Endothelial cell of umbilical vein (primary cell): ENCODE data around the gene ZNF497. TPM values are rescaled to one million over a fixed set of nuclear protein-coding genes. Genes with fewer than 3 reads are reported as not detected.
"Not testable (repeated sequence)": the region's sequence is repeated elsewhere in the genome, so short reads cannot be mapped to it uniquely, and the experiment has no call there.

ENCODE experiments used
- BruUV-seq: library from RNA; stranded (reverse); fragments of 400-500 nt; replicated peaks from 2 replicates; lab custom pipeline; 2021; lab: Mats Ljungman, UMichigan
- CTCF ChIA-PET: fragments of 300-600, 350-600 bp; sonication (Branson Sonifier 250); formaldehyde crosslinking; loops from one replicate; lab custom pipeline; 2021; ENCODE audit warnings: antibody characterized with exemption, inconsistent platforms; lab: Charles Lee
- POLR2A ChIA-PET: fragments of 300-600, 350-600 bp; sonication (Branson Sonifier 250); formaldehyde crosslinking; loops from one replicate; lab custom pipeline; 2021; ENCODE audit warnings: antibody characterized with exemption, inconsistent platforms; lab: Charles Lee
- DNase-seq: peaks from one replicate; pipeline ENCODE4 v3.0.0-alpha.2; 2011; ENCODE audit warnings: low read depth, low spot score
- FAIRE-seq: peaks from 2 replicates; lab custom pipeline; 2011; peaks lifted over from hg19 to GRCh38; lab: Jason Lieb, UNC
- H2AFZ ChIP-seq: 2 replicates; pipeline ENCODE4 v1.6.0; 2012; ENCODE audit warnings: low read depth, low read length, control low read depth, inconsistent platforms
- H3K27ac ChIP-seq: 2 replicates; pipeline ENCODE4 v1.5.1; 2011; ENCODE audit warnings: low read depth, mild to moderate bottlenecking, control low read depth, low read length, moderate library complexity; ENCODE audit not compliant: insufficient read depth
- H3K27me3 ChIP-seq, 2 experiments: 2 replicates each; pipeline versions ENCODE4 v1.6.0 to v1.6.1; 2011; ENCODE audit warnings: low read length in 2 of 2, mixed read lengths in 1 of 2; ENCODE audit not compliant: control insufficient read depth in 2 of 2, insufficient read depth in 2 of 2
- H3K36me3 ChIP-seq, 2 experiments: 2 replicates in 1 of 2; 3 replicates in 1 of 2; pipeline ENCODE4 v1.5.1; 2011; ENCODE audit warnings: low read length in 2 of 2, mild to moderate bottlenecking in 1 of 2, moderate library complexity in 1 of 2; ENCODE audit not compliant: control insufficient read depth in 2 of 2, insufficient read depth in 2 of 2; ENCODE audit errors: extremely low read depth in 1 of 2
- H3K4me1 ChIP-seq: 3 replicates; pipeline ENCODE4 v1.5.1; 2011; ENCODE audit warnings: mild to moderate bottlenecking, low read length; ENCODE audit not compliant: control insufficient read depth, insufficient read depth; ENCODE audit errors: extremely low read depth
- H3K4me2 ChIP-seq: 2 replicates; pipeline ENCODE4 v1.6.1; 2011; ENCODE audit warnings: low read length, control low read depth, mixed read lengths; ENCODE audit not compliant: insufficient read depth
- H3K4me3 ChIP-seq, 3 experiments: fragments of 200-600 bp in 1 of 3; sonication (generic), shearing (Covaris generic) in 1 of 3; replicated peaks in 1 of 3; 2 replicates each; pipeline ENCODE4 v1.5.1; 2011 to 2016; ENCODE audit warnings: control low read depth in 3 of 3, low read length in 3 of 3, mild to moderate bottlenecking in 2 of 3, inconsistent platforms in 1 of 3, low read depth in 1 of 3, moderate library complexity in 1 of 3; ENCODE audit not compliant: insufficient read depth in 1 of 3
- H3K79me2 ChIP-seq: 2 replicates; pipeline ENCODE4 v1.6.0; 2012; ENCODE audit warnings: low read length, inconsistent platforms; ENCODE audit not compliant: control insufficient read depth, insufficient read depth
- H3K9ac ChIP-seq: replicated peaks from 2 replicates; pipeline ENCODE3; 2011; ENCODE audit warnings: low read length, control low read depth; ENCODE audit not compliant: insufficient read depth; ENCODE audit errors: extremely low read depth
- H3K9me1 ChIP-seq: replicated peaks from 3 replicates; pipeline ENCODE4 v1.6.0; 2011; ENCODE audit warnings: mild to moderate bottlenecking, low read length; ENCODE audit not compliant: control insufficient read depth, insufficient read depth; ENCODE audit errors: extremely low read depth
- H3K9me3 ChIP-seq: replicated peaks from 2 replicates; pipeline ENCODE4 v1.5.1; 2012; ENCODE audit warnings: low read length, inconsistent platforms; ENCODE audit not compliant: control insufficient read depth, insufficient read depth
- H4K20me1 ChIP-seq: replicated peaks from 2 replicates; pipeline ENCODE3; 2011; ENCODE audit warnings: mild to moderate bottlenecking, low read length; ENCODE audit not compliant: control insufficient read depth, insufficient read depth; ENCODE audit errors: extremely low read depth
- EZH2 ChIP-seq: IDR thresholded peaks from 2 replicates; pipeline ENCODE4 v1.6.1; 2012; ENCODE audit warnings: borderline replicate concordance, low read depth, mild to moderate bottlenecking, moderate library complexity, low read length, inconsistent platforms; ENCODE audit not compliant: severe bottlenecking
- FOS ChIP-seq: IDR thresholded peaks from 2 replicates; pipeline ENCODE4 v1.6.1; 2011; ENCODE audit warnings: mild to moderate bottlenecking, low read length, moderate library complexity, borderline replicate concordance; ENCODE audit not compliant: insufficient read depth
- GATA2 ChIP-seq: IDR thresholded peaks from 2 replicates; pipeline ENCODE4 v1.7.0; 2011; ENCODE audit warnings: low read depth, mild to moderate bottlenecking, moderate library complexity, mixed read lengths, low read length; ENCODE audit not compliant: insufficient read length, insufficient read depth
- MYC ChIP-seq: IDR thresholded peaks from one replicate; pipeline ENCODE4 v1.6.1; 2011; ENCODE audit warnings: mild to moderate bottlenecking, low read depth, low read length
- POLR2A ChIP-seq: IDR thresholded peaks from 2 replicates; pipeline ENCODE4 v1.6.1; 2012; ENCODE audit warnings: low read depth, mild to moderate bottlenecking, control low read depth, low read length
- dilution Hi-C: fragments of 300-500 bp; cut with MboI; formaldehyde crosslinking; loops from one replicate; pipeline ENCODE4 v1.15.0; 2019; ENCODE audit warnings: low sequenced_read_pairs; ENCODE audit not compliant: extremely low pct_ligation_motif_present
- intact Hi-C: fragments of 100-400 bp; cut with micrococcal nuclease; formaldehyde crosslinking; loops from one replicate; pipeline ENCODE4 v1.10.0; 2022
- polyA plus RNA-seq, 4 experiments: library from polyadenylated mRNA; depleted of rRNA in 3 of 4; stranded (reverse) in 3 of 4; unstranded in 1 of 4; fragments of >200 nt; gene quantifications; 2 replicates each; pipeline versions ENCODE4 v1.2.1 to v1.2.3, GENCODE V29; 2011 to 2012; ENCODE audit warnings: missing spikeins in 1 of 4
- total RNA-seq: library from RNA; stranded (reverse); gene quantifications from 2 replicates; pipeline ENCODE4 v1.2.3, GENCODE V29; 2021
- TF ChIP-seq, protein P1 (sequence below), 2 donors: IDR thresholded peaks; 1 replicate in 1 of 2; 2 replicates in 1 of 2; pipeline ENCODE4 v1.5.1; 2011; ENCODE audit warnings: low read length in 2 of 2, mild to moderate bottlenecking in 2 of 2, moderate library complexity in 2 of 2, control low read depth in 1 of 2, inconsistent platforms in 1 of 2, low read depth in 1 of 2; ENCODE audit not compliant: insufficient read depth in 1 of 2; ENCODE audit errors: extremely low read depth in 1 of 2
- TF ChIP-seq, protein P2 (sequence below): IDR thresholded peaks from 2 replicates; pipeline ENCODE4 v1.6.1; 2011; ENCODE audit not compliant: insufficient read depth, insufficient read length

ZNF497 gene
- total and polyA plus RNA-seq, 2 donors (not counting 3 experiments of a cell fraction or from before 2014, with no cell fraction given): 0.40 to 1.3 TPM

DNA sequence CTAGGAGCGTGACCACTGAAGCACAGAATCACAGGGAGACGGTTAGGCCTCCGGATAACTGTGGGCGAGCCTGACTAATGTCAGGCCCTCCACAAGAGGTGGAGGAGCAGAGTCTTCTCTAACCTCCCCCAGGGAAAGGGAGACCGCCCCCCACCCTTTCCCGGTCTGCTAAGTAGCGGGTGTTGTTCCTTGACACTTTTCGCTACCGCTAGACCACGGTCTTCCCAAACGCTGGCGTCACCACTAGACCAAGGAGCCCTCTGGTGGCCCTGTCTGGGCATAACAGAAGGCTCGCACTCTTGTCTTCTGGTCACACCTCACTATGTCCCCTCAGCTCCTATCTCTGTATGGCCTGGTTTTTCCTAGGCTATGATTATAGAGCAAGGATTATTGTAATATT, 51.9 kb downstream of the ZNF497 start:
- H2AFZ ChIP-seq, H3K79me2 ChIP-seq, H3K4me3 ChIP-seq, POLR2A ChIA-PET, dilution Hi-C loops, H3K9ac ChIP-seq, H3K4me1 ChIP-seq, H3K9me3 ChIP-seq, H3K4me2 ChIP-seq, H3K27me3 ChIP-seq, H3K27ac ChIP-seq, H4K20me1 ChIP-seq, H3K9me1 ChIP-seq, BruUV-seq, FAIRE-seq: not testable (repeated sequence)
- peak; percentile 33 for DNase-seq
- intact Hi-C loops: loop anchor here (1.0 kb wide), 1 partner anchor 91 kb away; no protein-coding TSS in a partner anchor
- CTCF ChIA-PET: interaction anchor here (2.1 kb wide), 1 partner anchor 82 kb away, joined by 6 read pairs; the partner anchor contains the start of gene ZNF544
- peaks cover 0 to 19% of the 10 kb centered on the region in 2 experiments for H3K36me3 ChIP-seq
- TF ChIP-seq, protein P1, sequence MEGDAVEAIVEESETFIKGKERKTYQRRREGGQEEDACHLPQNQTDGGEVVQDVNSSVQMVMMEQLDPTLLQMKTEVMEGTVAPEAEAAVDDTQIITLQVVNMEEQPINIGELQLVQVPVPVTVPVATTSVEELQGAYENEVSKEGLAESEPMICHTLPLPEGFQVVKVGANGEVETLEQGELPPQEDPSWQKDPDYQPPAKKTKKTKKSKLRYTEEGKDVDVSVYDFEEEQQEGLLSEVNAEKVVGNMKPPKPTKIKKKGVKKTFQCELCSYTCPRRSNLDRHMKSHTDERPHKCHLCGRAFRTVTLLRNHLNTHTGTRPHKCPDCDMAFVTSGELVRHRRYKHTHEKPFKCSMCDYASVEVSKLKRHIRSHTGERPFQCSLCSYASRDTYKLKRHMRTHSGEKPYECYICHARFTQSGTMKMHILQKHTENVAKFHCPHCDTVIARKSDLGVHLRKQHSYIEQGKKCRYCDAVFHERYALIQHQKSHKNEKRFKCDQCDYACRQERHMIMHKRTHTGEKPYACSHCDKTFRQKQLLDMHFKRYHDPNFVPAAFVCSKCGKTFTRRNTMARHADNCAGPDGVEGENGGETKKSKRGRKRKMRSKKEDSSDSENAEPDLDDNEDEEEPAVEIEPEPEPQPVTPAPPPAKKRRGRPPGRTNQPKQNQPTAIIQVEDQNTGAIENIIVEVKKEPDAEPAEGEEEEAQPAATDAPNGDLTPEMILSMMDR (IDR thresholded peaks at IDR 0.05; ENCODE audit: extremely low read depth in 1 of 2, insufficient read depth in 1 of 2, low read depth in 1 of 2, low read length in 2 of 2): peak; percentile 15 to 33

DNA sequence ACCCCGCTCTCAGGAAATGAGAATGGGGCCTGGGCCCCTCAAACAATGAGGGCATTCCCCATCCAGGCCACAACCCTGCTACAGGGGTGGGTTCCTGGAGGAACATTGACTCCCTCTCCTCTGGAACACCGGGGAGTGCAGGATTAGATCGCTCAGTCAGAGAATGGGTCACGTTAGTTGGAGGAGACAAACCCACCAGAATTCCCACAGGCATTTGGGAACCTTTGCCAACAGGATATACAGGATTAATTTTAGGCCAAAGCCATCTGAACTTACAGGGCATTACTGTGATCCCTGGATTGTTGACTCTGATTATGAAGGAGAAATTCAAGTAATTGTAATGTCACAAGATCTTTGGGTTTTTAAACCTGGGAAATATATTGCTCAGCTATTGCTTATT, 54.8 kb downstream of the ZNF497 start:
- Histone ChIP-seq H3K4me1 (peaks cover 9% of the 10 kb centered on the region), H4K20me1 (no peaks in the 10 kb centered on the region), H3K27me3 (no peaks in the 10 kb centered on the region), H3K9ac (no peak overlapping the region), H3K36me3 (peaks cover 0 to 11% of the 10 kb centered on the region in 2 experiments), H3K4me2 (no peak overlapping the region), H3K27ac (no peak overlapping the region), H3K9me1 (no peaks in the 10 kb centered on the region), H3K4me3 (no peak overlapping the region), H3K9me3 (no peaks in the 10 kb centered on the region), H2AFZ (no peak overlapping the region), H3K79me2 (peaks cover 7% of the 10 kb centered on the region)
- FAIRE-seq (no peak), DNase-seq (no peak)
- TF ChIP-seq EZH2 (no peak), GATA2 (no peak), FOS (no peak), POLR2A (no peak), MYC (no peak)
- TF ChIP-seq, protein P2, sequence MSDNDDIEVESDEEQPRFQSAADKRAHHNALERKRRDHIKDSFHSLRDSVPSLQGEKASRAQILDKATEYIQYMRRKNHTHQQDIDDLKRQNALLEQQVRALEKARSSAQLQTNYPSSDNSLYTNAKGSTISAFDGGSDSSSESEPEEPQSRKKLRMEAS: no peak
- dilution Hi-C loops: no loop called here
- POLR2A ChIA-PET: no interaction called here
- intact Hi-C loops: no loop called here
- no TSS peak for BruUV-seq
- CTCF ChIA-PET: interaction anchor here (2.4 kb wide), 1 partner anchor 79 kb away, joined by 9 read pairs; the partner anchor contains the start of gene ZNF544
